A673 (cell line): Measurements from ENCODE around the gene CCDC9. TPM values are rescaled to one million over a fixed set of nuclear protein-coding genes. Genes with fewer than 3 reads are reported as not detected.

Experiments
- BruUV-seq: library from RNA; stranded (reverse); fragments of 400-500 nt; replicated peaks from 2 replicates; lab custom pipeline; 2021; lab: Mats Ljungman, UMichigan
- CTCF ChIA-PET: fragments of 300-600 bp; sonication (Branson Sonifier 250); formaldehyde crosslinking; loops from one replicate; lab custom pipeline; 2022; ENCODE audit warnings: antibody characterized with exemption; lab: Charles Lee
- POLR2A ChIA-PET: fragments of 300-600 bp; sonication (Branson Sonifier 250); formaldehyde crosslinking; loops from one replicate; lab custom pipeline; 2022; ENCODE audit warnings: antibody characterized with exemption; ENCODE audit not compliant: low non-redundant PET; lab: Charles Lee
- DNase-seq: peaks from one replicate; pipeline ENCODE4 v3.0.0-alpha.2; 2015; ENCODE audit warnings: low spot score
- H3K27ac ChIP-seq: fragments of 200-600 bp; sonication (generic); 2 replicates; pipeline ENCODE4 v1.5.1; 2016; ENCODE audit warnings: mixed run types, low read depth, mild to moderate bottlenecking, mixed read lengths, antibody characterized with exemption, low read length; ENCODE audit not compliant: poor library complexity, severe bottlenecking
- H3K27me3 ChIP-seq: fragments of 200-600 bp; sonication (generic); replicated peaks from 2 replicates; pipeline ENCODE4 v1.6.1; 2017; ENCODE audit warnings: mixed run types, low read depth, mild to moderate bottlenecking, mixed read lengths, antibody characterized with exemption, low read length; ENCODE audit not compliant: insufficient read depth, poor library complexity
- H3K36me3 ChIP-seq: fragments of 200-600 bp; sonication (generic); 2 replicates; pipeline ENCODE4 v1.6.1; 2016; ENCODE audit warnings: mixed run types, mild to moderate bottlenecking, mixed read lengths, antibody characterized with exemption, low read length; ENCODE audit not compliant: insufficient read depth, poor library complexity, severe bottlenecking
- H3K4me1 ChIP-seq: fragments of 200-600 bp; sonication (generic); 2 replicates; pipeline ENCODE4 v1.6.1; 2017; ENCODE audit warnings: mixed run types, mild to moderate bottlenecking, mixed read lengths, antibody characterized with exemption, low read length; ENCODE audit not compliant: insufficient read depth, poor library complexity, severe bottlenecking
- H3K4me3 ChIP-seq: fragments of 200-600 bp; sonication (generic); 2 replicates; pipeline ENCODE4 v1.5.1; 2016; ENCODE audit warnings: low read depth, mixed run types, mild to moderate bottlenecking, mixed read lengths, low read length; ENCODE audit not compliant: poor library complexity, severe bottlenecking
- H3K9me3 ChIP-seq: fragments of 200-600 bp; sonication (generic); 2 replicates; pipeline ENCODE4 v1.6.1; 2016; ENCODE audit warnings: mixed run types, low read depth, mild to moderate bottlenecking, mixed read lengths, antibody characterized with exemption, low read length; ENCODE audit not compliant: poor library complexity, severe bottlenecking
- CTCF ChIP-seq: fragments of 300-800, 200-600 bp; sonication (generic); conservative IDR thresholded peaks from 2 replicates; pipeline ENCODE4 v1.5.1; 2017; ENCODE audit warnings: low read depth, mild to moderate bottlenecking, antibody characterized with exemption, low read length, moderate library complexity, mixed read lengths
- EZH2 ChIP-seq: fragments of 200-600 bp; sonication (generic); IDR thresholded peaks from 2 replicates; pipeline ENCODE4 v1.6.1; 2017; ENCODE audit warnings: borderline replicate concordance, low read depth, mild to moderate bottlenecking, mixed read lengths, antibody characterized with exemption, low read length; ENCODE audit not compliant: poor library complexity, severe bottlenecking
- intact Hi-C: fragments of 100-400 bp; cut with micrococcal nuclease; formaldehyde crosslinking; loops from one replicate; pipeline ENCODE4 v1.10.0; 2022; ENCODE audit not compliant: unreplicated experiment
- total RNA-seq: library from RNA; stranded (reverse); gene quantifications from 2 replicates; pipeline ENCODE4 v1.2.3, GENCODE V29; 2021

Gene CCDC9
- total RNA-seq, 1 experiment from 2014 or later = 36.4 TPM

DNA sequence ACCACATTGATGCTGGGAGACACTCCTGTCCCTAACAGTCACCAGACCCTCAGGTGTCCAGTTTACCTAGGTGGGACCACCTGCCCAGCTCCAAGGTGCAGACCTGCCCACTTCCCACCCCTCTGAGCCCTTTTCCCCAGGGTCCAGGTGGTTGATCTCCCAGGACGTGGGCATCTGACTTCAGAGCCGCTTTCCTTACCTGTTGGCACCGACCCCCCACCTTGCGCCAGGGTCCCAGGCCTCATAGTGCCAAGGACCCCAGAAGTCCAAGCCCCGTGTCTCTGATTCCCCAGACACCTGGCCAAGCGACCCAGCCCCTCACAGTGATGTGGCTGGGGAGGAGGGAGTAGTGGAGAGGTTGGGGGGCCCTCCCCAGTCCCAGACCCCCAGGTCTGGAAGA is 15.8 kb upstream of the CCDC9 start:
- ChIA-PET CTCF (no interaction called here), POLR2A (interaction anchor here (0.6 kb wide), 1 partner anchor 233 kb away, joined by 8 read pairs; no protein-coding TSS in a partner anchor)
- no peak overlapping the region for H3K4me3 ChIP-seq
- no peaks in the 10 kb centered on the region for H3K9me3 ChIP-seq
- H3K36me3 ChIP-seq = no peaks in the 10 kb centered on the region
- DNase-seq = no peak
- H3K4me1 ChIP-seq = peaks cover 15% of the 10 kb centered on the region
- H3K27ac ChIP-seq = no peak overlapping the region
- BruUV-seq = no TSS peak
- peaks cover 13% of the 10 kb centered on the region for H3K27me3 ChIP-seq
- intact Hi-C loops = loop anchor here (5.0 to 10.0 kb wide), 3 partner anchors 86 to 386 kb away; partner anchors contain the start of gene AP2S1
- no peak for TF ChIP-seq CTCF
- no peak for TF ChIP-seq EZH2

- Histone ChIP-seq H3K4me1 (peaks cover 15% of the 10 kb centered on the region), H3K4me3 (no peak overlapping the region), H3K36me3 (no peaks in the 10 kb centered on the region), H3K27me3 (peaks cover 13% of the 10 kb centered on the region), H3K27ac (no peak overlapping the region), H3K9me3 (no peaks in the 10 kb centered on the region)
- no TSS peak for BruUV-seq
- ChIA-PET POLR2A (no interaction called here), CTCF (no interaction called here)
- TF ChIP-seq CTCF = no peak
- peak; percentile 64 for DNase-seq
- intact Hi-C loops = loop anchor here (5.0 to 10.0 kb wide), 3 partner anchors 86 to 386 kb away; partner anchors contain the start of gene AP2S1
These were observed 15.1 kb upstream of the CCDC9 start for GRCh38 chr19:47240996-47241918.

DNA sequence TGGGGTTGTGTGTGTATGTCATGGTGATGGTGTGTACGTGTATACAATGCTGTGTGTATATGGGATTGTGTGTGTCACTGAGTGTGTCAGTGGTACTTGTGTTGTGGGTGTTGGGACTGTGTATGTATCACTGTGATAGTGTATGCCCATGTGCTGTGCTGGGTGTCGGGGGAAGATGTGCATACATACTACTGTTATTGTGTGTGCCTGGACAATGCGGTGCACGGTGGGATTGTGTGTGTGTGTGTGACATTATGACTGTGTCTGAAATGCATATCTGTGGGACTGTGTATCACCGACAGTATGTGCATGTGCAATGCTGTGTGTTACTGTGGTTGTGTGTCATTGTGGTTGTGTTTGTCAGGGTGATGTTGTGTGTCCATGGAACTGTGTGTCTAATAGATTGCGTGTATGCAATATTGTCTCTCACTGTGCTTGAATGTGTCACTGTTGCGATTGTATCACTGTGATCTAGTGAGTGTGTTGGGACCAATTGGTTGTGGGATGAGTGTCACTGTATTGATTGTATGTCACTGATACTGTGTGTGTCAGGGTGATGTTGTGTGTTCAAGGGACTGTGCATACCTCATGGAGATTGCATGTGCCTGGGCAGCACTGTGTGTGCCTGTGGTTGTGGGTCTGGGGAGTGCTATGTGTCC is 14.3 kb upstream of the CCDC9 start:
- no peaks in the 10 kb centered on the region for H3K36me3 ChIP-seq
- no peak for DNase-seq
- intact Hi-C loops = loop anchor here (5.0 to 10.0 kb wide), 3 partner anchors 87 to 387 kb away; partner anchors contain the start of gene AP2S1
- POLR2A ChIA-PET = no interaction called here
- no peaks in the 10 kb centered on the region for H3K9me3 ChIP-seq
- CTCF ChIA-PET = no interaction called here
- no peak for TF ChIP-seq CTCF
- TF ChIP-seq EZH2 = no peak
- H3K27me3 ChIP-seq = peaks cover 13% of the 10 kb centered on the region
- no peak overlapping the region for H3K27ac ChIP-seq
- BruUV-seq = no TSS peak
- peaks cover 15% of the 10 kb centered on the region for H3K4me1 ChIP-seq
- no peak overlapping the region for H3K4me3 ChIP-seq
